DND-41 (cell line): ENCODE measurements around the gene RAD23A.

Experiments
- ATAC-seq: fragments of 200-7000 bp; cut with Tn5 transposase; 3 replicates; pipeline ENCODE4 v1.9.1; 2021; ENCODE audit warnings: low read depth; ENCODE audit not compliant: insufficient read depth
- DNase-seq: peaks from one replicate; pipeline ENCODE4 v3.0.0-alpha.2; 2020
- H2AFZ ChIP-seq: 2 replicates; pipeline ENCODE4 v1.6.0; 2012; ENCODE audit warnings: low read depth, low read length
- H3K27ac ChIP-seq: 2 replicates; pipeline ENCODE4 v1.5.1; 2012; ENCODE audit warnings: low read length, inconsistent platforms
- H3K27me3 ChIP-seq: fragments of 200-600 bp; sonication (generic); 2 replicates; pipeline ENCODE4 v1.6.0; 2012; ENCODE audit warnings: low read length, mild to moderate bottlenecking, inconsistent platforms; ENCODE audit not compliant: insufficient read depth, poor library complexity
- H3K36me3 ChIP-seq: 2 replicates; pipeline ENCODE4 v1.5.1; 2012; ENCODE audit warnings: low read length, inconsistent platforms; ENCODE audit not compliant: insufficient read depth
- H3K4me1 ChIP-seq: 2 replicates; pipeline ENCODE4 v1.5.1; 2012; ENCODE audit warnings: mild to moderate bottlenecking, low read length; ENCODE audit not compliant: insufficient read depth
- H3K4me2 ChIP-seq: 2 replicates; pipeline ENCODE4 v1.6.0; 2012; ENCODE audit warnings: mild to moderate bottlenecking, moderate library complexity, low read length, inconsistent platforms; ENCODE audit not compliant: insufficient read depth
- H3K4me3 ChIP-seq, 2 experiments: fragments of 200-600 bp in 1 of 2; shearing (Covaris generic) in 1 of 2; 2 replicates each; pipeline ENCODE4 v1.5.1; 2012 to 2016; ENCODE audit warnings: inconsistent platforms in 2 of 2, low read length in 2 of 2, mild to moderate bottlenecking in 2 of 2, low read depth in 1 of 2, moderate library complexity in 1 of 2
- H3K79me2 ChIP-seq: 2 replicates; pipeline ENCODE4 v1.6.0; 2012; ENCODE audit warnings: low read length, inconsistent platforms; ENCODE audit not compliant: insufficient read depth
- H3K9ac ChIP-seq: 2 replicates; pipeline ENCODE4 v1.6.0; 2012; ENCODE audit warnings: low read depth, mild to moderate bottlenecking, inconsistent platforms, low read length, moderate library complexity
- H3K9me3 ChIP-seq: 2 replicates; pipeline ENCODE4 v1.5.1; 2012; ENCODE audit warnings: low read length, moderate library complexity, mild to moderate bottlenecking, inconsistent platforms; ENCODE audit not compliant: insufficient read depth, severe bottlenecking
- H4K20me1 ChIP-seq: 2 replicates; pipeline ENCODE4 v1.6.0; 2012; ENCODE audit warnings: low read length; ENCODE audit not compliant: insufficient read depth
- EZH2 ChIP-seq: IDR thresholded peaks from 3 replicates; pipeline ENCODE4 v1.6.1; 2012; ENCODE audit warnings: borderline replicate concordance, low read depth, mild to moderate bottlenecking, moderate library complexity, low read length, inconsistent platforms; ENCODE audit not compliant: severe bottlenecking
- TF ChIP-seq, protein P1 (sequence below): IDR thresholded peaks from 2 replicates; pipeline ENCODE4 v1.5.1; 2012; ENCODE audit warnings: borderline replicate concordance, low read length, moderate library complexity, mild to moderate bottlenecking; ENCODE audit not compliant: poor library complexity, severe bottlenecking; ENCODE audit errors: extremely low read depth

The RAD23A gene

DNA sequence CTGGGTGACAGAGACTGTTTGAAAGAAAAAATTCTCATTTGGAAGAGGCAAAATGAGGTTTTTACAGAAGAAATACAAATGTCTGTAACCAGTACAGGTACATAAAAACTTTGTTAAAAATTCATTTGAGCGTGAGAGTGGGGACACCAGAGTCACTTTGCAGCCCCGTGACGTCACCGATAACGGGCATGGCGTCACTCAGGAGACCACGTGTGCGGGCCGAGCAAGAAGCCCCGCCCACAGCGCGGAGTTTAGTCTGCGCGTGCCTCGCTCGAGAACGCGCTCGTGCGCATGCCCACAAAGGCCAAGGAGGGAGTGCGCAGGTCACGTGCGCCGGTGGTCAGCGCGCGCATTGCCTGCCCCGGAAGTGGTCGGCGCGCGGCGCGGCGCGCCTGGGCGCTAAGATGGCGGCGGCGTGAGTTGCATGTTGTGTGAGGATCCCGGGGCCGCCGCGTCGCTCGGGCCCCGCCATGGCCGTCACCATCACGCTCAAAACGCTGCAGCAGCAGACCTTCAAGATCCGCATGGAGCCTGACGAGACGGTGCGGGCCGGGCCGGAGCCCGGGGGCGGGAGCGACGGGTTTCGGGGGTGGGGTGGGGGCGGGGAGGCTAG lies at the start of gene RAD23A:
RAD23A (plus strand) TSS at position 384 of the 613 bp plus-strand sequence; CDS start at position 471, 87 bp downstream.
- H3K79me2 ChIP-seq, result peaks cover 76% of the 10 kb centered on the region

DNA sequence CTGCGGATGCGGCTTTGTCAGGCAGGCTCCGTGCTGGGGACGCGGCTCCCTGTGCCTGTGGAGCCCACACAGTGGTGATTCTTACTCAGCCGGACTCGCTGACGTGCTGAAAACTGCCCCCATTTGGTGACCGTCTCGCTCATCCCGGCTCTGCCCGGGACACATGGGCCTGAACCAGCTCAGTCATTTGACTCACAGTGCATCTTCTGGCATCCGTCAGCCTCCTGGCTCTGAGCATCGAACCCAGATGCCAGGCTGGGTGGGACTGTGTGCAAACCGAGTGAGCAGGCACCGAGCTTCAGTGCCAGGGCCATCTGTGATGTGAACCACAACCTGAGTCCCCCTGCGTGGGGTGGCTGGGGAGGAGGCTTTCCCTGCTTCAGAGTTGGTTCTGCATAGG lies 49.2 kb upstream of the RAD23A start:
- Histone ChIP-seq H3K9ac (no peak overlapping the region), H3K4me2 (no peak overlapping the region), H3K4me3 (no peak overlapping the region), H4K20me1 (peaks cover 12% of the 10 kb centered on the region), H3K9me3 (no peaks in the 10 kb centered on the region), H3K4me1 (peaks cover 20% of the 10 kb centered on the region), H3K79me2 (peaks cover 21% of the 10 kb centered on the region), H3K27me3 (no peaks in the 10 kb centered on the region), H3K27ac (no peak overlapping the region), H2AFZ (no peak overlapping the region), H3K36me3 (peaks cover 70% of the 10 kb centered on the region)
- no peak for ATAC-seq
- TF ChIP-seq EZH2, result no peak
- no peak for DNase-seq

More for the DNA sequence above, at the start of gene RAD23A:
- H4K20me1 ChIP-seq, result peaks cover 50% of the 10 kb centered on the region
- peak within 1 kb of the TSS; percentile 57 for H2AFZ ChIP-seq
- no peaks in the 10 kb centered on the region for H3K27me3 ChIP-seq
- peaks cover 87% of the 10 kb centered on the region for H3K36me3 ChIP-seq
- H3K4me1 ChIP-seq, result peaks cover 68% of the 10 kb centered on the region
- peak within 1 kb of the TSS; percentile 84 for H3K27ac ChIP-seq
- no peaks in the 10 kb centered on the region for H3K9me3 ChIP-seq
- H3K4me3 ChIP-seq, result peak within 1 kb of the TSS; percentile 50 to 69; a peak in 3 of 4 replicates
- H3K9ac ChIP-seq, result peak within 1 kb of the TSS; percentile 67
- H3K4me2 ChIP-seq, result peak within 1 kb of the TSS; percentile 80
- ATAC-seq, result peak; percentile 82
- no peak for TF ChIP-seq EZH2
- TF ChIP-seq, protein P1, sequence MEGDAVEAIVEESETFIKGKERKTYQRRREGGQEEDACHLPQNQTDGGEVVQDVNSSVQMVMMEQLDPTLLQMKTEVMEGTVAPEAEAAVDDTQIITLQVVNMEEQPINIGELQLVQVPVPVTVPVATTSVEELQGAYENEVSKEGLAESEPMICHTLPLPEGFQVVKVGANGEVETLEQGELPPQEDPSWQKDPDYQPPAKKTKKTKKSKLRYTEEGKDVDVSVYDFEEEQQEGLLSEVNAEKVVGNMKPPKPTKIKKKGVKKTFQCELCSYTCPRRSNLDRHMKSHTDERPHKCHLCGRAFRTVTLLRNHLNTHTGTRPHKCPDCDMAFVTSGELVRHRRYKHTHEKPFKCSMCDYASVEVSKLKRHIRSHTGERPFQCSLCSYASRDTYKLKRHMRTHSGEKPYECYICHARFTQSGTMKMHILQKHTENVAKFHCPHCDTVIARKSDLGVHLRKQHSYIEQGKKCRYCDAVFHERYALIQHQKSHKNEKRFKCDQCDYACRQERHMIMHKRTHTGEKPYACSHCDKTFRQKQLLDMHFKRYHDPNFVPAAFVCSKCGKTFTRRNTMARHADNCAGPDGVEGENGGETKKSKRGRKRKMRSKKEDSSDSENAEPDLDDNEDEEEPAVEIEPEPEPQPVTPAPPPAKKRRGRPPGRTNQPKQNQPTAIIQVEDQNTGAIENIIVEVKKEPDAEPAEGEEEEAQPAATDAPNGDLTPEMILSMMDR, result no peak
- DNase-seq, result peak; percentile 97

DNA sequence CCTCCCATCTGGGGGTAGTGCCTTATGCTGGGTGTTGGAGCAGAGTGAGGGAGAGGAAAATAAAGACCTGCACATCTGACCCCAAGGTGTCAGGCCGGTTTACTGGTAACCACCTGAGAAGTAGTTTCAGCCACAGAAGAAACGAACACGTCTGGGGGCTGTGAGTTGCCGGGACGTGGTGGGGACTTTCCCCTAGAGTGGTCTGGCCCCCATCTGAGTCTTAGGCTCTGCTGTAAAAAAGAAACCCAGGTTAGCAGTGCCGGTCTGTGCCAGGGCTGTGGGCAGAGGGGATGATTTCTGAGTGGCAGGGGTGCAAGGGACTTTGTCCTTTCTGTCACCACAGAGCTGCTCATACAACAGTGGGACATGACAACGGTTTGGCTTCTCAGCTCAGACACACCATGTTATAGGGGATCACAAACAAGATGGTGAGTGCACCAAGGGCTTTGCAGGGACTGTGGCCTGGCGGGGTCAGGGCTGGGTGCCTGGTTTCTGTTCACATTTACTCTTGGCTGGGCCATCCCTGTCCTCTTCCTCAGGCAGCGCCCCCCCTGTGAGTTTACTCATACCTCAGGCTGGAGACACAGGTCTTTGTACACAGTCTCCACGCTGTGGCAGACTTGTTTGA lies 45.7 kb upstream of the RAD23A start:
- H3K36me3 ChIP-seq, result peaks cover 55% of the 10 kb centered on the region
- no peak overlapping the region for H3K27ac ChIP-seq
- no peaks in the 10 kb centered on the region for H3K9me3 ChIP-seq
- no peak overlapping the region for H3K4me3 ChIP-seq
- no peaks in the 10 kb centered on the region for H3K4me1 ChIP-seq
- no peak overlapping the region for H2AFZ ChIP-seq
- no peak for ATAC-seq
- no peak overlapping the region for H3K4me2 ChIP-seq
- no peaks in the 10 kb centered on the region for H4K20me1 ChIP-seq
- TF ChIP-seq EZH2, result no peak
- TF ChIP-seq, protein P1, result no peak
- H3K9ac ChIP-seq, result no peak overlapping the region
- no peaks in the 10 kb centered on the region for H3K27me3 ChIP-seq
- no peaks in the 10 kb centered on the region for H3K79me2 ChIP-seq
- no peak for DNase-seq

DNA sequence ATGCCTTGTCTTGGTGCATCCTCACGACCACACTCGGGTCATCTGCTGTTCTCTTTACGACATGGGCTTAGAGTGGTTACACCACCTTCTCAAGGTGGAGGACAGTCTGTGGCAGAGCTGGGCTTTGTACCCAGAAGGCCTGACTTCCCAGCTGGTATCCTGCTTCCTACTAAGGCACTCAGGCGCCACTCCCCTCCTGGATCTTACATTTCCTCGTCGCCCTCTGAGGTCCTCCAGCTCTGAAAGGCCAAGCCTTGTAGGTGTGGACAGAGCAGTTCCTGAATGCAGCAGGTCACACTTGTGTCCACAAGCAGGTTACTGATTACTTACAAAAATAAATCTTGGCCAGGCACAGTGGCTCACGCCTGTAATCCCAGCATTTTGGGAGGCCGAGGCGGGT lies 38.5 kb upstream of the RAD23A start:
- peak; percentile 19; the same call in 1 of the 3 replicates for ATAC-seq
- no peak for DNase-seq
- Histone ChIP-seq H3K4me2 (no peak overlapping the region), H3K9me3 (no peaks in the 10 kb centered on the region), H3K4me3 (no peak overlapping the region), H2AFZ (no peak overlapping the region), H3K79me2 (no peaks in the 10 kb centered on the region), H3K4me1 (no peaks in the 10 kb centered on the region), H3K9ac (no peak overlapping the region), H3K27me3 (no peaks in the 10 kb centered on the region), H4K20me1 (no peaks in the 10 kb centered on the region), H3K36me3 (peaks cover 11% of the 10 kb centered on the region; the same call in 1 of the 2 replicates), H3K27ac (no peak overlapping the region)
- TF ChIP-seq EZH2, result no peak
- TF ChIP-seq, protein P1, result no peak
